Gastroesophageal sphincter (tissue), 4 donors: ENCODE data around the gene MVB12B. TPM values are rescaled to one million over a fixed set of nuclear protein-coding genes. Genes with fewer than 3 reads are reported as not detected.

Source experiments
- ATAC-seq: fragments of 150-250 bp; one replicate; pipeline ENCODE4 v1.9.1; 2016; ENCODE audit warnings: mild to moderate bottlenecking, moderate library complexity
- H3K27ac ChIP-seq, 4 donors: fragments of 200-600 bp; sonication (generic) in 3 of 4; 1 replicate in 3 of 4; 2 replicates in 1 of 4; pipeline ENCODE4 v1.5.1; 2016 to 2019
- H3K27me3 ChIP-seq: fragments of 200-600 bp; sonication (generic); one replicate; pipeline ENCODE4 v1.5.1; 2019
- H3K36me3 ChIP-seq, 2 donors: fragments of 200-600 bp; sonication (generic); one replicate each; pipeline ENCODE4 v1.5.1; 2019; ENCODE audit warnings: control low read depth in 1 of 2
- H3K4me1 ChIP-seq, 3 donors: fragments of 200-600 bp; sonication (generic); 1 replicate in 2 of 3; 2 replicates in 1 of 3; pipeline ENCODE4 v1.5.1; 2016 to 2019; ENCODE audit warnings: control low read depth in 2 of 3
- H3K4me3 ChIP-seq, 2 donors: fragments of 200-600 bp; sonication (generic); one replicate each; pipeline ENCODE4 v1.5.1; 2019; ENCODE audit warnings: mild to moderate bottlenecking in 1 of 2, moderate library complexity in 1 of 2
- H3K9me3 ChIP-seq, 3 donors: fragments of 200-600 bp; sonication (generic); one replicate each; pipeline ENCODE4 v1.5.1; 2017 to 2019; ENCODE audit warnings: control low read depth in 2 of 3
- EP300 ChIP-seq: sonication (generic); formaldehyde crosslinking; IDR thresholded peaks from one replicate; pipeline ENCODE4 v1.6.1; 2017; ENCODE audit warnings: antibody characterized with exemption, mild to moderate bottlenecking
- POLR2A ChIP-seq, 2 donors: fragments of 450-650 bp; IDR thresholded peaks; one replicate each; pipeline ENCODE4 v1.6.1; 2017; ENCODE audit warnings: antibody characterized with exemption in 2 of 2, mild to moderate bottlenecking in 2 of 2, moderate library complexity in 1 of 2
- POLR2AphosphoS5 ChIP-seq: sonication (generic); formaldehyde crosslinking; IDR thresholded peaks from one replicate; pipeline ENCODE4 v1.6.1; 2017; ENCODE audit warnings: antibody characterized with exemption
- WGBS, 2 donors: methylation state at CpG; one replicate each; pipeline ENCODE4 v1.1.5; 2018; ENCODE audit warnings: low coverage in 1 of 2; 5-methylcytosine and 5-hydroxymethylcytosine counted together
- total RNA-seq, 4 donors: library from RNA; depleted of rRNA; stranded (reverse); fragments of >200 nt; gene quantifications; one replicate each; pipeline ENCODE4 v1.1.0, GENCODE V29; 2016
- TF ChIP-seq, protein P1 (sequence below), 4 experiments: fragments of 200-600 bp in 2 of 4; fragments of 450-650 bp in 2 of 4; sonication (generic) in 1 of 4; IDR thresholded peaks; one replicate each; pipeline ENCODE4 v1.5.1; 2017 to 2019; ENCODE audit warnings: antibody characterized with exemption in 4 of 4, mild to moderate bottlenecking in 2 of 4, moderate library complexity in 2 of 4

Gene MVB12B
- total RNA-seq, 4 donors from 2014 or later = 12.0 to 25.2 (median 15.9) TPM

DNA sequence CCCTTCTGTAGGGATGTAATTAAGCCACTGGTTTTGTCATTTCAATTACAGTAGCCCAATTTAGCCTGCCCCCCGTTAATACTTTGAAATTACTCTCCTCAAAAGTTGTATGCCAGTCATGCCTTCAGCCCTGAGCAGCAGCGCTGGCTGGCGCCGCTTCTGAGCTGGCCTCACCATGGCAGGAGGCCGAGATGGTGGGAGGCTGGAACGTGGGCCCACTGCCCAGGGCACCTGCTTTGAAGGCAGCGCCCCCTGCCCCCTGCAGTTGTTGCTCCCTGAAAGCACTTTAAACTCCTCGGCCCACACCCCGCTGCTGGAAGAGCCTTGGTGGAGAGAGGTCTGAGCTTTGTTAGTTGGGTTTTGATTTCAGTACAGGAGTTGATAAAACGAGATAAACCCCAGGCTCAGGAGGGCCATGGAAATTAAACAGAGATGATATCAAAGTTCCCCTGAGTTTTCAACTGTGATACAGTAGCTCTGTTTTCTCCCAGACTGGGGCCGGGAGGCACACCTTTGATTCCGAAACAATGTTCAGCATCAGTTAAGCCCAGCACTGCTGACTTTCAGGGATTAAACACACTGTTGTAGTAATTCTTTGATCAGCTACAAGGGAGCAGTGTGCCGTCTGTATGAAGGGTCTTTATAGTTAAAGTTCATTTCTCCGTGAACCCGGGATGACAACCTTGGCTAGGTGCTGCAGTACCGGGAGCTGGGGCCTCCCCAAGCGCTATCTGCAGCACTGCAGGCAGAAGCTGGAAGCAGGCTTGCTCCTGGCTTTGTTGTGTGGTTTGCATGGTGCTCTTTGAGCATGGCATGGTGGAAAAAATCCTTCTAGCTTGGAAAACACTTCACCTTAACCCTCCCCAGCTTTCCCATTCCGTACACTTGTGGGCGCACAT lies 9.5 kb downstream of the MVB12B start:
- Histone ChIP-seq H3K27me3 (no peaks in the 10 kb centered on the region), H3K4me3 (peak overlapping the region in 1 of 2 donors; percentile 18), H3K9me3 (no peaks in the 10 kb centered on the region), H3K27ac (peak overlapping the region in 3 of 4 donors; percentile 58 to 74 (median 73)), H3K36me3 (peaks cover 0 to 8% of the 10 kb centered on the region in 2 donors), H3K4me1 (peaks cover 6 to 86% (median 23%) of the 10 kb centered on the region in 3 donors)
- no peak for ATAC-seq
- 68 to 74% methylated on average over 5 to 10 of the region's 19 CpGs for WGBS, 2 donors
- TF ChIP-seq POLR2AphosphoS5 = no peak
- TF ChIP-seq, protein P1, sequence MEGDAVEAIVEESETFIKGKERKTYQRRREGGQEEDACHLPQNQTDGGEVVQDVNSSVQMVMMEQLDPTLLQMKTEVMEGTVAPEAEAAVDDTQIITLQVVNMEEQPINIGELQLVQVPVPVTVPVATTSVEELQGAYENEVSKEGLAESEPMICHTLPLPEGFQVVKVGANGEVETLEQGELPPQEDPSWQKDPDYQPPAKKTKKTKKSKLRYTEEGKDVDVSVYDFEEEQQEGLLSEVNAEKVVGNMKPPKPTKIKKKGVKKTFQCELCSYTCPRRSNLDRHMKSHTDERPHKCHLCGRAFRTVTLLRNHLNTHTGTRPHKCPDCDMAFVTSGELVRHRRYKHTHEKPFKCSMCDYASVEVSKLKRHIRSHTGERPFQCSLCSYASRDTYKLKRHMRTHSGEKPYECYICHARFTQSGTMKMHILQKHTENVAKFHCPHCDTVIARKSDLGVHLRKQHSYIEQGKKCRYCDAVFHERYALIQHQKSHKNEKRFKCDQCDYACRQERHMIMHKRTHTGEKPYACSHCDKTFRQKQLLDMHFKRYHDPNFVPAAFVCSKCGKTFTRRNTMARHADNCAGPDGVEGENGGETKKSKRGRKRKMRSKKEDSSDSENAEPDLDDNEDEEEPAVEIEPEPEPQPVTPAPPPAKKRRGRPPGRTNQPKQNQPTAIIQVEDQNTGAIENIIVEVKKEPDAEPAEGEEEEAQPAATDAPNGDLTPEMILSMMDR (IDR thresholded peaks at IDR 0.05) = no peak
- no peak for TF ChIP-seq POLR2A (IDR thresholded peaks at IDR 0.05)
- no peak for TF ChIP-seq EP300

DNA sequence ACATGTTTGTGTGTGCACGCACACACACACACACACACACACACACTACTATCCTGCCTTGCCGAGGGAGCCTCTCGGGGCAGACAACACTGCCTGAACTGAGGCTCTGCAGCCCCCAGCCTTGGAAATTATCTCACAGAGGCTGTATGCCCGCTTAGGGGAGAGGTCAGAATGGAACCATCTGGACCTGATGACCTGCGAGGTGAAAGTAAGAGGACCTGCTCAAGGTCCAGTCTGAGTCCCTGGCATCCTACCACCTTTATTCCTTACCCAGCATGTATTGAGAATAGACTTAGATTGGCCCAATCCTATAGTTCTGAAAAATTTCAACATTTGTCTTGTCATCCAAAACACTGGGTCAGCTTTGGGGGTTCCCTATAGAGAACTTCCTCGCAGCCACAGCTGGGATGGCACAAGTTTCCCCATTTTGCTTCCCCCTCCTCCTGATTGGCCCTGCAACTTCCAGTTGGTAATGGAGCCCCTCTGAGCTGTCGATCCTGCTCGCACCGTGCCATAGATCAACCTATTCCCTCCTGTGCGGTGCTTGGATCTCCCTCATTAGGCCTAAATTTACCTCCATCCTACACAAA lies 10.2 kb downstream of the MVB12B start:
- WGBS, 2 donors = 84 to 85% methylated on average over 4 to 5 of the region's 10 CpGs
- Histone ChIP-seq H3K9me3 (no peaks in the 10 kb centered on the region), H3K36me3 (peaks cover 0 to 15% of the 10 kb centered on the region in 2 donors), H3K4me3 (no peak overlapping the region), H3K27me3 (no peaks in the 10 kb centered on the region), H3K27ac (peak overlapping the region in 3 of 4 donors; percentile 58 to 74 (median 73)), H3K4me1 (peaks cover 6 to 91% (median 23%) of the 10 kb centered on the region in 3 donors)
- ATAC-seq = no peak
- TF ChIP-seq EP300 (no peak), POLR2AphosphoS5 (no peak), POLR2A (IDR thresholded peaks at IDR 0.05) (no peak)
- TF ChIP-seq, protein P1 (IDR thresholded peaks at IDR 0.05) = no peak

DNA sequence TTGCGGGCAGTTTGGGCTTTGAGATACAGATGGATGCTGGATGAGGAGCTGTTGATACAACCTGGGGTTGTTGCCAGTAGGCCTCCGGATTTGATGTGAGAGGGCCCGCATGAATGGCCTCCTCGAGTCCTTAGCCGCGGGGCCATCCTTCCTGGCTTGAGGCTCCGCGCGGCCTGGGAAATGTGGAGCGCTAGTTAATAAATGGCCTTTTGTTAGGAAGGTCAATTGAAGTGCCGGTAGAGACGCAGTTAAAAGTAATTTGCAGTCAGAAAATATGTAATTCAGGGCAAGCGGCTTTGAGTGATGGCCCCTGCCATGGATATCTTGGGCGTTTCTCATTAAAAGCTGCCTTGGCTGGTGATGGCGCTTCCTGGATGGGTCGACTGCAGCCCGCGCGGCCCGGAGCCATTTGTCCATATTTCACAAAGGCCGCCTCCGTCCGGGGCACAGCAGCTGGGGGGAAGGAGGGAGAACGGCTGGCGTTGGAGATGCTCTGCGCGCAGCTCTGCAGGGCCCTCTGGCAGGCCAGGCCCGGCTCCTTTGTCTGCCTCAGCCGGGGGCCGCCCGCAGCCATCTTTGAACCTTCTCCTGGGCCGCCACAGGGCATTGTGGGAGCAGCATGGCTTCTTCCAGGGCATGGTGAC lies 11.2 kb downstream of the MVB12B start:
- peaks cover 0 to 25% of the 10 kb centered on the region in 2 donors for H3K36me3 ChIP-seq
- no peak for TF ChIP-seq EP300
- TF ChIP-seq POLR2A (IDR thresholded peaks at IDR 0.05) = no peak
- TF ChIP-seq, protein P1 (IDR thresholded peaks at IDR 0.05) = no peak
- no peak for TF ChIP-seq POLR2AphosphoS5
- WGBS, 2 donors = 80 to 100% methylated on average over 2 to 3 of the region's 32 CpGs
- peaks cover 6 to 91% (median 23%) of the 10 kb centered on the region in 3 donors for H3K4me1 ChIP-seq
- H3K4me3 ChIP-seq = no peak overlapping the region
- no peak for ATAC-seq
- no peaks in the 10 kb centered on the region for H3K9me3 ChIP-seq
- peak overlapping the region in 3 of 4 donors; percentile 21 to 73 (median 47) for H3K27ac ChIP-seq
- H3K27me3 ChIP-seq = no peaks in the 10 kb centered on the region

DNA sequence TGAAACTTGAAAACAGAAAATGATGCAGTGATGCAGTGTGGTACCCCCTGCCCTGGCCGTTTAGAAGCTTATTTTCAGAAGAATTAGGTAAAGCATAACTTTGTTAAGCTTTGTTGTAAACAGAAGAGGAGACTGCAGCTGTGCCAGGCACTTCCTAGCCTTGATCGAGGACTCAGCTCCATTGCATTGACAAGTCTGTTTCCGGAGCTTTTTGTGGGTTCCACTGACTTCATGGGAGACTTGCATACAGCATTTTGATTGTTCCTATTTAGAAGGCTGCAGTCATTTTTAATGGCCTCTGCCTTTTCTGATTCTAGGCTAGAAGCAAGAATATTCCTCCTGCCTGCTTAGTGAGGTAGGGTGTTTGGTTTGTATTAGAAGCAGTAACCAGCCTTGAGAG lies 12.3 kb downstream of the MVB12B start:
- peaks cover 6 to 87% (median 20%) of the 10 kb centered on the region in 3 donors for H3K4me1 ChIP-seq
- peak overlapping the region in 2 of 4 donors; percentile 0 to 73 for H3K27ac ChIP-seq
- ATAC-seq = no peak

More for the DNA sequence above, 12.3 kb downstream of the MVB12B start:
- 0 to 38% methylated on average over 1 to 3 of the region's 3 CpGs for WGBS, 2 donors
- Histone ChIP-seq H3K4me3 (no peak overlapping the region), H3K36me3 (peaks cover 0 to 34% of the 10 kb centered on the region in 2 donors), H3K9me3 (no peaks in the 10 kb centered on the region), H3K27me3 (no peaks in the 10 kb centered on the region)
- TF ChIP-seq POLR2AphosphoS5 = no peak
- no peak for TF ChIP-seq POLR2A (IDR thresholded peaks at IDR 0.05)
- TF ChIP-seq, protein P1 (IDR thresholded peaks at IDR 0.05) = no peak
- TF ChIP-seq EP300 = no peak
